Lower leg skin (tissue), 4 donors: Measurements from ENCODE around the gene MMP12. TPM values are rescaled to one million over a fixed set of nuclear protein-coding genes. Genes with fewer than 3 reads are reported as not detected.
"Not testable (repeated sequence)": the region's sequence is repeated elsewhere in the genome, so short reads cannot be mapped to it uniquely, and the experiment has no call there.

ENCODE experiments used
- DNase-seq, 2 donors: peaks; one replicate each; pipeline ENCODE4 v3.0.0-alpha.2; 2019; ENCODE audit warnings: low spot score in 2 of 2
- H3K4me3 ChIP-seq: fragments of 200-600 bp; sonication (generic); 2 replicates; pipeline ENCODE4 v1.5.1; 2017; ENCODE audit warnings: mild to moderate bottlenecking, low read depth; ENCODE audit not compliant: poor library complexity, severe bottlenecking
- POLR2A ChIP-seq, 2 donors: fragments of 450-650 bp; IDR thresholded peaks; one replicate each; pipeline ENCODE4 v1.6.1; 2016 to 2017; ENCODE audit warnings: antibody characterized with exemption in 2 of 2, mild to moderate bottlenecking in 1 of 2, moderate library complexity in 1 of 2
- WGBS, 2 donors: methylation state at CpG; one replicate each; pipeline ENCODE4 v1.1.5; 2018; 5-methylcytosine and 5-hydroxymethylcytosine counted together
- intact Hi-C: fragments of 100-400 bp; cut with DNase I; formaldehyde crosslinking; loops from one replicate; pipeline ENCODE4 v1.15.0; 2023; ENCODE audit warnings: low total_unique reads
- total RNA-seq, 4 donors: library from RNA; depleted of rRNA; stranded (reverse); fragments of >200 nt; gene quantifications; one replicate each; pipeline ENCODE4 v1.1.0, GENCODE V29; 2016
- TF ChIP-seq, protein P1 (sequence below), 3 donors: fragments of 450-650 bp; IDR thresholded peaks; one replicate each; pipeline ENCODE4 v1.5.1; 2016; ENCODE audit warnings: antibody characterized with exemption in 3 of 3, mild to moderate bottlenecking in 3 of 3, moderate library complexity in 2 of 3

Gene MMP12
- total RNA-seq, 4 donors from 2014 or later: 0.59 TPM; not detected in 3

DNA sequence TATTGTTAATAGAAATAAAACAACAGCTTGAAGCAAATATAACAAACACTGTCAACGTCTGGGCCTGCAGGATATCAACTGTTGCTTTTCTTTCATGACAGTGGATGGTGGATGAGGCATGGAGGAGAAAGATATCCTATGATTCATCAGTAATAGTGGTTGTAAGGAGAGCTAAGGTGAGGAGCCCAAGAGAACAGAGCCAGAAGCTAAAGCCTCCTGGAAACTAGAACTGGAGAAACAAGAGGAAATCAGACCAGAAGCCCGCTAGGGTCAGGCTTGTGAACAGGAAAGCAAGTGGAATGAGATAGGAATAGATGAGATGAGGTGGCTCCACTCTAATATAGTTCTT lies 37.7 kb upstream of the MMP12 start:
- no peak for TF ChIP-seq POLR2A (IDR thresholded peaks at IDR 0.05)
- TF ChIP-seq, protein P1, sequence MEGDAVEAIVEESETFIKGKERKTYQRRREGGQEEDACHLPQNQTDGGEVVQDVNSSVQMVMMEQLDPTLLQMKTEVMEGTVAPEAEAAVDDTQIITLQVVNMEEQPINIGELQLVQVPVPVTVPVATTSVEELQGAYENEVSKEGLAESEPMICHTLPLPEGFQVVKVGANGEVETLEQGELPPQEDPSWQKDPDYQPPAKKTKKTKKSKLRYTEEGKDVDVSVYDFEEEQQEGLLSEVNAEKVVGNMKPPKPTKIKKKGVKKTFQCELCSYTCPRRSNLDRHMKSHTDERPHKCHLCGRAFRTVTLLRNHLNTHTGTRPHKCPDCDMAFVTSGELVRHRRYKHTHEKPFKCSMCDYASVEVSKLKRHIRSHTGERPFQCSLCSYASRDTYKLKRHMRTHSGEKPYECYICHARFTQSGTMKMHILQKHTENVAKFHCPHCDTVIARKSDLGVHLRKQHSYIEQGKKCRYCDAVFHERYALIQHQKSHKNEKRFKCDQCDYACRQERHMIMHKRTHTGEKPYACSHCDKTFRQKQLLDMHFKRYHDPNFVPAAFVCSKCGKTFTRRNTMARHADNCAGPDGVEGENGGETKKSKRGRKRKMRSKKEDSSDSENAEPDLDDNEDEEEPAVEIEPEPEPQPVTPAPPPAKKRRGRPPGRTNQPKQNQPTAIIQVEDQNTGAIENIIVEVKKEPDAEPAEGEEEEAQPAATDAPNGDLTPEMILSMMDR (IDR thresholded peaks at IDR 0.05): no peak
- intact Hi-C loops: no loop called here
- WGBS, 2 donors: 64 to 70% methylated on average over 2 of the region's 2 CpGs

DNA sequence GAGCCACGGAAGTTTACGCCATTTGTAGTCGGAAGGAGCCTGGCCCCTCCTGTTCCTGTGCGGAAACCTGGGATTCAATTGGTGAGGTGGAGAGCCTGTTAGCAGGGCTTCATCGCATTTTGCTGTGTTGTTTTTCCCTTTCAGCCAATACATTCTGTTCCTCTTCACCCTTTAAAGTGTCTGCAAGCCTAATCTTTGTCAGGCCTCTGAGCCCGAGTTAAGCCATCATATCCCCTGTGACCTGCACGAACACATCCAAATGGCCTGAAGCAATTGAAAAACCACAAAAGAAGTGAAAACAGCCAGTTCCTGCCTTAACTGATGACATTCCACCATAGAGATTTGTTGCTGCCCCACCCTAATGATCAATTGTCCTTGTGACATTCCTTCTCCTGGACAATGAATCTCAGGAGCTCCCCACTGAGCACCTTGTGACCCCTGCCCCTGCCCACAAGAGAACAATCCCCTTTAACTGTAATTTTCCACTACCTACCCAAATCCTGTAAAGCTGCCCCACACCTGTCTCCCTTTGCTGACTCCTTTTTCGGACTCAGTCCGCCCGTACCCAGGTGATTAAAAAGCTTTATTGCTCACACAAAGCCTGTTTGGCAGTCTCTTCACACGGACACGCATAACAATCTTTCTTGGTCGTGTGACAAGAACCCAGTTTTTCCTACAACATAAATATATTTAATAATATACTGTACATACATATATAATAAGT lies 37.1 kb upstream of the MMP12 start:
- intact Hi-C loops: no loop called here
- peak in 1 of 2 donors; percentile 24 for DNase-seq
- TF ChIP-seq, protein P1 (IDR thresholded peaks at IDR 0.05): no peak
- TF ChIP-seq POLR2A (IDR thresholded peaks at IDR 0.05): no peak
- no peak overlapping the region for H3K4me3 ChIP-seq
- WGBS, 2 donors: 76 to 81% methylated on average over 13 of the region's 13 CpGs

More for the DNA sequence above, 37.7 kb upstream of the MMP12 start:
- no peak for DNase-seq
- H3K4me3 ChIP-seq: no peak overlapping the region

DNA sequence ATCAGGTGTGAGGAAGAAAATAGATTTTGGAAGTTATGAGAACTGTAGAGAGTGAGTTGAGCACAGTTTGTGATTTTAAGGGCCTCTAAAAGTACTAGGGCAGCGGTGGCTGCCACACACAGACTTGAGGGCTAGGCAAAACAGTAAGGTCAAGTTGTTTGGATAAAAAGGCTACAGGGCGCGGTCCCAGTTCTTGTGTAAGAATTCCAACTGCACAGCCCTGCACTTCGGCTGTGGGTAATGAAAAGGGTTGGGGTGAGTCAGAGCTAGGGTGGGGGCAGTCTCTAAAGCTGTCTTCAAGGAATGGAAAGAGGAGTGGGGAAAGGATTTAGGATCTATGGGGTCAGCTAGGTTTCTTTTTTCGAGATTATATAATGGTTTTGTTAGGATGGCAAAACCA lies 31.1 kb upstream of the MMP12 start:
- H3K4me3 ChIP-seq, intact Hi-C loops, DNase-seq: not testable (repeated sequence)
- 79 to 80% methylated on average over 5 of the region's 5 CpGs for WGBS, 2 donors

DNA sequence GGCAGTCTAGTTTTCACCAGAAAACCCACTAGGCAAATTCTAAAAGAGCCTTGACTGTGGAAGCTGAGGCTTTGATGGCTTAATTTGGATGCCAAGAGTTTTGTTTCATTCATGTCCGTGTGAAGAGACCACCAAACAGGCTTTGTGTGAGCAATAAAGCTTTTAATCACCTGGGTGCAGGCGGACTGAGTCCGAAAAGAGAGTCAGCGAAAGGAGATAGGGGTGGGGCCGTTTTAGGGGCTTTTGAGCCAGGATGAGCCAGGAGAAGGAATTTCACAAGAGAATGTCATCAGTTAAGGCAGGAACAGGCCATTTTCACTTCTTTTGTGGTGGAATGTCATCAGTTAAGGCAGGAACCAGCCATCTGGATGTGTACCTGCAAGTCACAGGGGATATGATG lies 29.1 kb upstream of the MMP12 start:
- DNase-seq, intact Hi-C loops, H3K4me3 ChIP-seq: not testable (repeated sequence)
- WGBS, 2 donors: 66 to 71% methylated on average over 5 of the region's 5 CpGs

DNA sequence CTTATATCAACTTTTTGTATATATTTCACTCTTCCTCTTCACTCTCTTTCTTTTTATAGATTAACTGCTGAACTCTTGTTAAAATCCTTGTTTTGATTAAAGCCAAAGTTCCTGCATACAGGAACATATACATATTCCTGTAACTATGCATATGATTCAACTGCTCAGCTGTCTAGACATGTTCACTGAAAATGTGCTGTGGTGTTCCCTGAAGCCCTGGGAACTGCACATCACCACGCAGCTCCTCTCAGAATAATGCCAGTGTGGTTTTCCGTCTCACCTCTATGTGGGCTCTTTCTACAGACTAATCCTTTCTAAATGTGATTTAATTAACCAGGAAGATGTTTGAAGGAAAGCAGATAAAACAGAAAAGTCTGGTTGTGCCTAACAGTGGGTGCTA lies 25.6 kb upstream of the MMP12 start:
- no peak overlapping the region for H3K4me3 ChIP-seq
- no peak for DNase-seq
- TF ChIP-seq, protein P1 (IDR thresholded peaks at IDR 0.05): no peak
- TF ChIP-seq POLR2A (IDR thresholded peaks at IDR 0.05): no peak
- 49 to 62% methylated on average over 2 of the region's 2 CpGs for WGBS, 2 donors
- intact Hi-C loops: no loop called here

DNA sequence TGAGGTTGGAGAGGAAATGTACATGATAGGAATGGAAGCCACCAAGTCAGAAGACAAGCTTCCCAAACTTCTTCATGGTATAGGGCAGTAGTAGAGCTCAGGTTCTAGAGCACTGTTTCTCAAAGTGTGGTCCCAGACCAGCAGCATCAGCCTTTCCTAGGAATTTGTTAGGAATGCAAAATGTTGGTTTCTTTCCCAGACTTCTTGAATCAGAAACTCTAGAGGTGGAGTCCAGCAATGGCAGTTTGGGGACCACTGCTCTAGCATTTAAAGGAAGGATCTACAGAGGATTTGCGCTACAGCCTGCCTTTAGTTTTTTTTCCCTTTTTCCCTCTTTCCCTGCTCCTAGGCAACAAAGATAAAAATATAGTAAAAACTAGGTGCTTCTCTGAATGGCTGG lies 17.0 kb upstream of the MMP12 start:
- no peak for DNase-seq
- TF ChIP-seq, protein P1 (IDR thresholded peaks at IDR 0.05): no peak
- TF ChIP-seq POLR2A (IDR thresholded peaks at IDR 0.05): no peak
- WGBS, 2 donors: 100% methylated on average over 1 of the region's 1 CpG
- H3K4me3 ChIP-seq: no peak overlapping the region
- intact Hi-C loops: no loop called here

DNA sequence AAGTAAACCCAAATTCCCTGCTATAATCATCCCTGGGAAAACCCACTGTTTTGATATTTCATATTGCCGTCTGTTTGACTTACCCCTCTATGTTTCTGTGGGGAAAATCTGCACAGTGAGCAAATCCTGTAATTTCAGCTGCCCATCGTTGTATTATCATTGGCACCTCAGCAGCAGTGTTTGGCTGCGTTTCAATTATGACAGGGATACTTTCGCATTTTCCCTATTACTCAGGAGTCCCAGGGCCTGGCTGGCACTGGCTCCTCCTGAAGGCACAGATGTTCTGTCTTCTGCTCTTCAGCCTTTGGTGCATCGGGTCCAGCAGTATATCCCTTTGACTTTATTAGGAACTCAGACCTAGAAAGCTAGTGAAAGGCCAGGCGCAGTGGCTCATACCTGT lies 12.2 kb upstream of the MMP12 start:
- TF ChIP-seq, protein P1 (IDR thresholded peaks at IDR 0.05): no peak
- TF ChIP-seq POLR2A (IDR thresholded peaks at IDR 0.05): no peak
- intact Hi-C loops: no loop called here

More for the DNA sequence above, 12.2 kb upstream of the MMP12 start:
- no peak for DNase-seq
- no peak overlapping the region for H3K4me3 ChIP-seq
- WGBS, 2 donors: 70 to 73% methylated on average over 6 of the region's 6 CpGs
